GM21367 (cell line): ENCODE data around the gene IL17D.
"Not testable (repeated sequence)": the region's sequence is repeated elsewhere in the genome, so short reads cannot be mapped to it uniquely, and the experiment has no call there.

Experiments
- ATAC-seq: cut with Tn5 transposase; IDR thresholded peaks from one replicate; pipeline ENCODE4 v1.9.1; 2021; ENCODE audit not compliant: unreplicated experiment

Gene IL17D

DNA sequence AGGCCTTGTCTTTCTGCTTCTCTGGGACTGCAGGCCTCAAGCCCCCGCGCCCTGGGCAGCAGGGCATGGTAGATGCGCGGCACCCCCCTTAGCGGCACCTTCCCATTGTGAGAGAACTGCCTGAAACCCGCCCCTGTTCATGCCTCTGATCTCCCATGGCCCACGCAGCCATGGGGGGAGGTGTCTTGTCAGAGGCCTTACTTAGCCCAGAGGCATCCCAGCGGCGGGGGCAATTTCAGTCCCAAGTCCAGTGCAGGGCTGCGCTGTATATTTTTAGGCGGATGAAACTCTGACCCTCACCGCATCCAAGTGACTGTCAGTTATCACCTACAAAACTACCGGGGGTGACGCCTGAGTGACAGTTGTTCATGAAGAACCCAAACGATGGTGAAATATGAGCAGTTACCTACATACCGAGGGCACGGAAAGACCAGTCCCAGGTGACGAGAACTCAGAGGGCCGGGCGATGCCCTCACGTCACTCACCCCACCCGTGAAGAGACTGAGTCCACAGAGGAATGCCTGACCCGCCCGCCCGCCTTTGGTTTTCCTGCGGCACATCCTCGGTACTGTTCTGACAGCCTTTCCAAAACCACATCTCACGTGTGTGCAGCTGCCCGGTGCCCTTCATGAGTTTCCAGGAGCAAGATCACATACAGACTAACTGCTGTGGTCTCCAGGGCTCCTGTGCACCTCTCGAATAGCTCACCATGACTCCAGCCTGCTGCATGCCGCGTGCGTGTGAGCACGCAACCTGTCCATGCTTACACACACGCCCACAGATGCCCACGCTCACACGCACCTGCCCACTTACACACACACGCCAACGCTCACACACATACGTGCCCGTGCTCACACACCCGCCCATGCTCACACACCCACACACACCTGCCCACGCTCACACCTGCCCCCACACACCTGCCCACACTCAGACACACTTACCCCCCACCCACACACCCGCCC is 14.4 kb downstream of the IL17D start:
- ATAC-seq: no peak

DNA sequence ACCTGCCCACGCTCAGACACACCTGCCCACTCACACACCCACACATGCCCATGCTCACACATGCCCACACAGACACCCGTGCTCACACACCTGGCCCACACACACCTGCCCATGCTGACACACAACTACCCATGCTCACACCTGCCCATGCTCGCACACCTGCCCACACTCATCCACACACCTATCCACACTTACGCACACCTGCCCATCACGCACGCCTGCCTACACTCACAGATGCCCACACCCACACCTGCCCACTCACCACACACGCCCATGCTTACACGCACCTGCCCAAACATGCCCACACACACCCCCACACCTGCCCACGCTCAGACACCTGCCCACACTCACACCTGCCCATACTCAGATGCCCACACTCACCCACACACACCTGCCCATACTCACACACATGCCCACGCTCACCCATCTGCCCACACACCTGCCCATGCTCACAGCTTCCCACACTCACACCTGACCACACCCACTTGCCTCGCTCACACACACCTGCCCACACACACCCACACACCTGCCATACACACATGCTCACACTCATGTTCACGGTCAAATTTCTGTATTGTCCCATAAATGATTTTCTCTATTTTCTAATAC is 15.6 kb downstream of the IL17D start:
- no peak for ATAC-seq

DNA sequence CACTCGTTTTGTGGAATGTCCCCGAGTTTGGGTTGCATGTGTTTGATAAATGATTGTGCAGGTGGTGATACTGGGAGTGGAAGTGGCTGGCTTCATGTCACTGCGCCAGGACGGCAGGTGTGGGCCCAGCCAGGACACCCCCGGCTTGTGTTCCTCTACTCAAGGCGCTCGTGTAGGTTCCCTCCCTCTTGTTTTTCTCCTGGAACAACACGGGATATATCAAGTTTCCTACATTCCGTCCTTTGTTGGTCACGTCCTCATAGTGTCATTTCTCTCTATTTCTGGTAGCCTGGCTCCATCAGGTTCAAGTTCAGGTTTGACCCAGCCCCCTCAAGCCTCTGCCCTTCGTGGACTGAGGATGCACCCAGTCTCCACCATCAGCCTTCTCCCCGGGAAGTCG is 16.3 kb downstream of the IL17D start:
- no peak for ATAC-seq

DNA sequence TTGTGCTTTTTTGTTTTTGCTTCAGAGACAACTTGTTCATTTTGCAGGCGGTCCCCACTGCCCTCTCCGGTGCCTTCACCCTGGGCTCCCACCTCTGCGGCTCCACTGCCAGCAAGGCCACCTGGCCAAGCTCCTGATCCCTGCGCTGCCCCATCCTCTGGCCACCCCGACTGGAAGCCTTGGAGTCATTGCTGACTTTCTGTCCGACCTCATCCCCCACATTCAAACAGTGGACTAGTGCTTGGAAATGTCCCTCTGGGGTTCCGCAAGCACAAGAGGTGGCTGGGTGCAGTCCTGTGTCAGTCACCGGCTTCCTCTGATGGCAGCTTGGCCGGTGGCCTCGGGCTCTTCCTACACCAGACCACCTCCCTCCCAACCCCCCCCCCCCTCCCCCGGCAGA is 17.0 kb downstream of the IL17D start:
- ATAC-seq: no peak

DNA sequence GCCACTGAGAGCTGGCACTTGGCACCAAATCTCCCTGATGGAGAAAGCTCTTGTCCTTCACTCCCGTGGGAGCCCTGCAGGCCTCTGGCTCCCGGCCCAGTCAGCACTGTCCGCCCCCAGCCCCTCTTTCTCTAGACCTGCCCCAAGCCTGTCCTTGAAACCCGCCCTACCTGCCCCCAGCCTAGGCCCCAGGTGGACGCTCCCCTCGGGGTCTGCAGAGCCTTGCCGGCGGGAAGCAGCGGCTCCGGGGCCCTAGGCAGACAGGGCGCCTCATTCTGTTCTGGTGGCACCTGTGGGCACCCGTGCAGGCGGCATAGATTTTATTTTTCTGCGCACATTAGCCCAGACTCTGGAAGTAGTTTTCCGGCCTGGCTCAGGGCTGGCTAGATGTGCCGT is 17.6 kb downstream of the IL17D start:
- no peak for ATAC-seq

DNA sequence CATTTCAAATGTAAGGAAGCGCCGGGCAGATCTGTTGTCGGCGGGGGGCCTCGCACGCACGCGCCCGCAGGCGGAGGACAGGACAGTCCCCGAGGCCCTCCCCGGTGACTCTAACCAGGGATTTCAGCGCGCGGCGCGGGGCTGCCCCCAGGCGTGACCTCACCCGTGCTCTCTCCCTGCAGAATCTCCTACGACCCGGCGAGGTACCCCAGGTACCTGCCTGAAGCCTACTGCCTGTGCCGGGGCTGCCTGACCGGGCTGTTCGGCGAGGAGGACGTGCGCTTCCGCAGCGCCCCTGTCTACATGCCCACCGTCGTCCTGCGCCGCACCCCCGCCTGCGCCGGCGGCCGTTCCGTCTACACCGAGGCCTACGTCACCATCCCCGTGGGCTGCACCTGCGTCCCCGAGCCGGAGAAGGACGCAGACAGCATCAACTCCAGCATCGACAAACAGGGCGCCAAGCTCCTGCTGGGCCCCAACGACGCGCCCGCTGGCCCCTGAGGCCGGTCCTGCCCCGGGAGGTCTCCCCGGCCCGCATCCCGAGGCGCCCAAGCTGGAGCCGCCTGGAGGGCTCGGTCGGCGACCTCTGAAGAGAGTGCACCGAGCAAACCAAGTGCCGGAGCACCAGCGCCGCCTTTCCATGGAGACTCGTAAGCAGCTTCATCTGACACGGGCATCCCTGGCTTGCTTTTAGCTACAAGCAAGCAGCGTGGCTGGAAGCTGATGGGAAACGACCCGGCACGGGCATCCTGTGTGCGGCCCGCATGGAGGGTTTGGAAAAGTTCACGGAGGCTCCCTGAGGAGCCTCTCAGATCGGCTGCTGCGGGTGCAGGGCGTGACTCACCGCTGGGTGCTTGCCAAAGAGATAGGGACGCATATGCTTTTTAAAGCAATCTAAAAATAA is 18.2 kb downstream of the IL17D start:
- ATAC-seq: no peak

DNA sequence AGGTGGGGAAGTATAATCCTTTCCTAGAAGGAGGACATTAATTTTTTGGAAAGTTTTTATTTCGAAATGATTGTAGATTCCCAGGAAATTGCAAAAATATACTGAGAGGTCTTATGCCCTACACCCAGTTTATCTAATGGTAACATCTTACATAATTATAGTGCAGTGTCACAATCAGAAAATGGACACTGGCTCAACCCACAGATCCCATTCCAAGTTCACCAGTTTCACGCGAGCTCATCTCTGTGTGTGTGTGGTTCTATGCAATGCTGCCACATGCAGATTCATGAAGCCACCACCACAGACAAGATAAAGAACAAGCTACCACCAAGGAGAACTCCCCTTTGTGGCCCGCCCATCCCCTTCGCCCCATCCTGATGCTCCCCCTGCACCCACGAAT is 24.4 kb downstream of the IL17D start:
- ATAC-seq: no peak

DNA sequence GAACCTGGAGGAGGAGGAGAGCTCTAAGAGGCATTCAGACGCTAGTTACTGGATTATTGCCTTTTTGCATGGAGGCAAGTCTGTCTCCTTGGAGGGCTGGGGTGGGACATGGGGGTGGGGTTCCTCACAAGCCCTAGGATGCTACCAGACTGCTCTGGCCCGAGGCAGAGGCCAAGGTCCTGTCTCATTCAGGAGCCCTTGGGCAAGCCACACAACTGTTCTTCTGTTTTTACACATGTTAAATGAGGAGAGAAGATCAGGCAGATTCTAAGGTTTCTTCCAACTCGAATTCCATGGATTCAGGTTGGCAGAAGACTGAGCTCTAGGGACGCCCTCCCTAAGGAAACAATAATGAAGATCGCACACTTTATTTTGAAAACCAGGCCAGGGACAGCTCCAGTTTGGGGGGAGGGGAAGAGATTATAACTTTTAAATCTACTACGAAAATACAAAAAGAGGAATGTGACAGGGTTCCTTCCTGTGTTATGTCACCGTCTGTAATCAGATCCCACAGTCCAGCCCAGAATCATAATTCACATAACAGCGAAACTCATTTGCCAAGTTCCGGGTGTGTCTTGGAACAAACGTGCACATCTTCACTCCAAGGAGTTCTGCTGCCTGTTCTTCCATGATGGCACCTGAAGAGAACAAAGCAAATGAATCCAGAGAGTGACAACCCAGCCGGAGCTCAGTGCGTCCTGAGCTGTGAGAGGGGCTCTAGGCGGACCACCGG is 25.2 kb downstream of the IL17D start:
- no peak for ATAC-seq

DNA sequence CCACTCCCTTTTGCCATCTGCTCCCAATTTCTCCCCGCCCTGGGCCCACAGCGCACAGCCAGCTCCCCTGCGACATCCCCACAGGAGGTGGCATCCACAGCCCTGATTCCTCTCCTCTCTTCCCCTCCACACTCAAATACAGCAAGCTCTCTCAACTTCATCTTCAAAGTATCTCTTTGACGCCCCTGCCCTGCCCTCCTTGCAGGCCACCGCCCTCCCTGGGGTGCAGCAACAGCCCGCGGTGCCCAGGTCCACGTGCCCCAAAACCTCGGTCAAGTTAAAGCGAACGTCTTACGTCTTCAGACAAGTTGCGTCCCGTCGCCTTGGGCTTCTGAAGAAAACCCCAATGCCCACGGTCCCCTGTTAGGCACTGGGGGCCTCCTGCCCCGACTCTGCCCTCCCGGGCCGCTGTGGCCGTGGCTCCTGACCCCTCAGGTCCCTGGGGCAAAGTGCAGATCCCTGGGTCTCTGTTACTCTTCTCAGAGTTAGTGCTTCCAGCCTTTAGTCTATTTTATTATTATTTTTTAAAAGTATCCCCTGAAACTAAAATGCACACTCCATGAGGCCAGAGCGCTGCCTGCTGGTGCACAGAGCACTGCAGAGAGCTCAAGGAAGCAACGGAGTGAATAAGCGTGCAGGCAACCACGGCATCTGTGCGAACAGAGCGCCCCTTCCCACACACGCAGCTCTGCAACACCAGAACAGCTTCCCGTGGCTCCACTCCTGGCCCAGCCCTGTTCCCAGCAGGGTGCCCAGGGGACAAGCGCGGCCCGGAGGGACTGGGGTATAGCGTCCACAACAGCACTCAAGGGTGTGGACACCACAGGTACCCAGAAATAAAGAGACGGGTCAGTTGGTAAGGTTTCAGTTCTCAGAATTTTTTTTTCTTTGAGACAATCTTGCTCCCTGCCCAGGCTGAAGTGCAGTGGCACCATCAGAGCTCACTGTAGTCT is 26.4 kb downstream of the IL17D start:
- ATAC-seq: no peak

DNA sequence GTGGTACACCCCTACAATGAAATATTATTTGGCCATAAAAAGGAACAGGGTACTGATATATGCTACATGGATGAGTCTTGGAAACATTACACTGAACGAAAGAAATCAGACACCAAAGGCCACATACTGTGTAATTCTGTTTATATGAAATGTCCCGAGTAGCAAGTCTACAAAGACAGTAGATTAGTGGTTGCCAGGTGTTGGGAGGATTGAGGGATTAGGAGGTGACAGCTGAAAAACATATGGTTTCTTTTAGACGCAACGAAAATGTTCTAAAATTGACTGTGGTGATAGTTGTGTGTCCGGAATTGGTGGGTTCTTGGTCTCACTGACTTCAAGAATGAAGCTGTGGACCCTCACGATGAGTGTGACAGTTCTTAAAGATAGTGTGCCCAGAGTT is 35.1 kb downstream of the IL17D start:
- no peak for ATAC-seq

DNA sequence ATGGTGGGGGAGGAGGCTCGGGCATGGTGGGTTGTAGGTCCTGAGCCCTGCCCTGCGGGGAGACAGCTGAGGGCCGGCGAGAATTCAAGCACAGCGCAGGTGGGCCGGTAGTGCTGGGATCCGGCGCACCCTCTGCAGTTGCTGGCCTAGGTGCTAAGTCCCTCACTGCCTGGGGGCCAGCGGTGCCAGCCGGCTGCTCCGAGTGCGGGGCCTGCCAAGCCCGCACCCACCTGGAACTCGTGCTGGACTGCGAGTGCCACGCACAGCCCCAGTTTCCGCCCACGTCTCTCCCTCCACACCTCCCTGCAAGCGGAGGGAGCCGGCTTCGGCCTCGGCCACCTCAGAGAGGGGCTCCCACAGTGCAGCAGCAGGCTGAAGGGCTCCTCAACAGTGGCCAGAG is 36.5 kb downstream of the IL17D start:
- ATAC-seq: no peak

DNA sequence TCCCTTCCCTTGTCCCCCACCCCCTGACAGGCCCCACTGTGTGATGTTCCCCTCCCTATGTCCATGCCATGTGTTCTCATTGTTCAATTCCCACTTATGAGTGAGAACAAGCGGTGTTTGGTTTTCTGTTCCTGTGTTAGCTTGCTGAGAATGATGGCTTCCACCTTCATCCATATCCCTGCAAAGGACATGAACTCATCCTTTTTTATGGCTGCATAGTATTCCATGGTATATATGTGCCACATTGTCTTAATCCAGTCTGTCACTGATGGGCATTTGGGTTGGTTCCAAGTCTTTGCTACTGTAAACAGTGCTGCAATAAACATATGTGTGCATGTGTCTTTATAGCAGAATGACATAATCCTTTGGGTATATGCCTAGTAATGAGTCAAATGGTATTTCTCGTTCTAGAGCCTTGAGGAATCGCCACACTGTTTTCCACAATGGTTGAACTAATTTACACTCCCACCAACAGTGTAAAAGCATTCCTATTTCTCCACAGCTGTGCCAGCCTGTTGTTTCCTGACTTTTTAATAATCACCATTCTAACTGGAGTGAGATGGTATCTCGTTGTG is 40.4 kb downstream of the IL17D start:
- ATAC-seq: not testable (repeated sequence)

DNA sequence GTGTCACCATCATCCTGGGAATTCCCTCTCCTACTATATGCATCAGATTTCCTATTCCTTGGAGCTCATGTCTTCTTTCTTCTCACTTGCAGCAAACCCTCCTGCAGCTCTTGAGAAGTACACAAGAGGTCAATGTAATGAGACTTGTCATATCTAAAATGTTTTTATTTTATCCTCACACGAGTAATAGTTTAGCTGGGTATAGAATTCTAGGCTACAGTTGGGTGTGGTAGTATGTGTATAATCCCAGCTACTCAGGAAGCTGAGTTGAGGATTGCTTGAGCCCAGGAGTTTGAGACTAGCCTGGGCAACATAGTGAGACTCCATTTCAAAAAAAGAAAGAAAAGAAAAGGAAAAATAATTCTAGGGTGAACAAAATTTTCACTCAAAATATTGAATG is 45.9 kb downstream of the IL17D start:
- no peak for ATAC-seq

DNA sequence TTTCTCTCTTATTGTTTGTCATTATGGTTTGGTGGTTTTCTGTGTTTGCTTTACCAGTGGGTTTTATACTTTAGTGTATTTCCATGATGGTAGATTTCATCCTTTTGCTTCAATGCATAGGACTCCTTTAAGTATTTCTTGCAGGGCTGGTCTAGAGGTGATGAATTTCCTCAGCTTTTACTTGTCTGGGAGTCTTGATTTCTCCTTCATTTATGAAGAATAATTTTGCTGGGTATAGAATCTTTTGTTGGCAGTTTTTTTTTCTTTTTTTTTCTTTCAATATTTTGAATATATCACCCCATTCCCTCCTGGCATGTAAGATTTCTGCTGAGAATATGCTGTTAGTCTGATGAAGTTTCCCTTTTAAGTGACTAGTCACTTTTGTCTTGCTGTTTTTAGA is 50.5 kb downstream of the IL17D start:
- no peak for ATAC-seq

DNA sequence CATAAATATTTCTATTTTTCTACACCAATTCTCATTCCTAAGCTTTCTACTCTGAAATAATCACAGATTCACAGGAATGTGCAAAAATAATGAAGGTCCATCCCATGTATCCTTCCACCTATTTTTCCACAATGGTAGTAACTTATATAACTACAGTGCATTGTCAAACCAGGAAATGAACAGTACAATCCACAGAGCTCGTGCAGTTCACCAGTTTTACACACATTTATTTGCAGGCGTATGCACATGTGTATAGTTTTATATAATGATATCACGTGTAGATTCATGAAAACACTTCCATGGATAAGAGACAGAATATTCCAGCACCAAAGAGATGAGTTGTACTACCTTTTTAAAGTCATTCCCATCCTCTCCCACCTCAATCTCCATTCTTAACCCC is 57.4 kb downstream of the IL17D start:
- ATAC-seq: no peak

DNA sequence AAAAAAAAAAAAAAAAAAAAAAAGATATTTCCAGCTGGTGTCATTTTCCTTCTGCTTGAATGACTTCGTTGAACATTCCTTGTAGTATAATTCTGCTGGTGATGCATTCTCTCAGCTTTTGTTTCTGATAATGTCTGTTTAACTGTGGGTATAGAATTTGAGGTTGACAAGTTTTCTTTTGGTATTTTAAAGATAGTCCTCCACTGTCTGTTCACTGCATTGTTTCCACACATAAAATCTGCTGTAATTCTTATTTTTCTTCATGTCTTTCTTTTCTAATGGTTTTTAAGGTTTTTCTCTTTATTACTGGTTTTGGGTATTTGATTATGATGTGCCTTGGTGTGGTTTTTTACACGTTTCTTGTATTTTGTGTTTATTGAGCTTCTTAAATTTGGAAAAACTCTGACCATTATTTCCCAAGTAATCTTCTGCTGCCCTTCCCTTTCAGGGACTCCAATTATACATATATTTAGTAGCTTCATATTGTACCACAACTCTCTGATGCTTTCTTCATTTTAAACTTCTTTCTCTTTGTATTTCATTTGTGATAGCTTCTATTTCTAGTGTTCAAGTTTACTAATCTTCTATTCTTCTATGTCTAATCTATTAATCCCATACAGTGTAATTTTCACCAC is 63.9 kb downstream of the IL17D start:
- ATAC-seq: no peak

DNA sequence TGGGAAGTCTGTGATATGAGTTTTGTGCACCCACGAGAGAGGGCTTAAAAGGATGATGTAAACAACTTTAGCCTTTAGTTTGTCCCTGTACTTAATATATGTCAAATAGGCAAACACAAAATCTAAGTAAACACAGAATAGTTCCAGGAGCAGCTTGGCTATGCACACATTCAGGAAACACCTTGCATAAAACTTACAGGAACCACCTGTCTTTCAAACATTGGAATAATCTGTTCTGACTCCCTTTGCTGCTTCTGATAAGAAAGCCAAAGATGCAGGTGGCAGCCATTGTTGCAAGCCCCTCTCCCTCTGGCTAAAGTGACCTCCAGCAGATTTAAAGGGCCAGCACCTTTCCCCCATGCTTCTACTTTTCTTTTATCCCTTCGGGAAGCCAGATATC is 65.6 kb downstream of the IL17D start:
- ATAC-seq: no peak

DNA sequence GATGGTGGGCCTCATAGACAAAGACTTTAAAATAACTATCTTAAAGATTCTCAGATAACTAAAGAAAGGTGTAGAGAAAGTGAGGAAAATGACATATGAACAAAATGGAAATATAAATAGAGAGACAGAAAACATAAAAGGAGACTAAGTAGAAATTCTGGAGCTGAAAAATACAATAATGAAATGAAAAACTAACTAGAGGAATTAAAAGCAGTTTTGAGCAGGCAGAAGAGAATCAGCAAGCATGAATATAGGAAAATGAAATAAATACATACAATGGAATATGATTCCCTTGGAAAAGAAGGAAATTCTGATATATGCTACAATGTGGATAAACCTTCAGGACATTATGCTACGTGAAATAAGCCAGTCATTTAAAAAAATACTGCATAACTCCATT is 66.3 kb downstream of the IL17D start:
- ATAC-seq: no peak
